GM04504 (cell line): ENCODE measurements around the gene VEPH1.
A peak's percentile ranks its signal among the peaks of the same experiment; 100 is the strongest.

ENCODE experiments used
- DNase-seq: peaks from one replicate; pipeline ENCODE4 v3.0.0-alpha.2; 2012; ENCODE audit warnings: low read depth

Gene VEPH1

GRCh38 chr3:157523814-157524213 lies 20.6 kb upstream of the VEPH1 start:
- no peak for DNase-seq

DNA sequence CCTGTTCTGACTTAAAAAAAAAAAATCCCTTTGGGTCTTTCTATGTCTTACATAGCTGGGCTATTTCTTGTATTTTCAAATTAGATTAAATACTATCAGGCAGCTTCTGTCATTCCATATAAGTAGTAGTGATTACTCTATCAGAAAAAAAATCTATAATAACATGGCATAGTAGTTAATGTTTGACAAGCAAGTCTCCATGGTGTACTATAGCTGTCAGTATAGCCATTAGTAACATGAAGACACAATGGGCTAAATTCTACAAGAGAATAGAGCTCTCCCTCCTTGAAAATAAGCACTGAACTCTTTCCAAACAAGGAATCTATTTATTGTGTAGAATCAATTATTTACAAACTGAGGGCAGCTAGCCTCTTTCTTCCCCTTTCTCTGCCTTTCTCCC lies 19.4 kb upstream of the VEPH1 start:
- no peak for DNase-seq

- DNase-seq: no peak
These were observed 17.4 kb upstream of the VEPH1 start for GRCh38 chr3:157520485-157521150.

GRCh38 chr3:157518881-157519280 lies 15.7 kb upstream of the VEPH1 start:
- no peak for DNase-seq

- no peak for DNase-seq
These were observed 13.7 kb upstream of the VEPH1 start for GRCh38 chr3:157516928-157517327.

GRCh38 chr3:157515398-157515797 lies 12.2 kb upstream of the VEPH1 start:
- DNase-seq: no peak

- DNase-seq: no peak
These were observed 11.2 kb upstream of the VEPH1 start for GRCh38 chr3:157514371-157514895.

GRCh38 chr3:157513585-157513984 lies 10.4 kb upstream of the VEPH1 start:
- DNase-seq: no peak

DNA sequence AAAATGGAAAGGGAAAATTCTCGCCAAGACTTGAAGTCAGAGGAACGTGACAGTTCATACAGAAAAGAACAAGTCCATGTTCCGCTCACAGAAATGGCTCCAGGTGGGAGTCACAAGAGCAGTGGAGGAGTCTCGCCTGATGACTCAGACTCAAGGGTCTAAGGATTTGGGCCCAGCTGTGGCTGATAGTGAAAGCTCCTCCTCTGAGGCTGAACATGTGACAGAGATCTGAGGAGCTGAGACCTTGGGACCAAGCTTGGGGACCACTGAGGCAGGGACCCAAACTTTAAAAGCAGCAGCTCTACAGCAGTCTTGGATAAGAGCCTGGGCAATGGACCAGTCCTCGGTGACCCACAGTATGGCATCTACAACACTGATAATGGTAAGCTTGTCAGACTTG lies 9.3 kb upstream of the VEPH1 start:
- no peak for DNase-seq

DNA sequence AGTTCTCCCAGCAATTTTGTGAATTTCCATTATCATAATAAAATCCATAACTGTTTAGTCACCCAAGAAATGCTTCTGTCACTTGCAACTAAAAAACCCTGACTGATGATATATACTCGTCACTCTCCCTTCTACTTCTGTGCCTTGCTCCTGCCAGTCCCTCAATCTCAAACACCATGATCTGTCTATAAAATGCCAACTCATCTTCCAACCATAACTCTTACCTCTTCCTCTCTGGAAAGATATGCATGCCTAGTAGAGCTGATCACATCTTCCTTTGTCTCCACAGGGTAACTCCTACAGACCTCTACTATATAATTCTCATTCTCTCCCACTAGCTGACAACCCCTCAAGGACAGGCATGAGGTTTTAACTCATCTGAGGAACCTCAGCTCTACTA lies 5.2 kb upstream of the VEPH1 start:
- DNase-seq: no peak

GRCh38 chr3:157501863-157502262 lies 1.4 kb downstream of the VEPH1 start:
- DNase-seq: no peak

DNA sequence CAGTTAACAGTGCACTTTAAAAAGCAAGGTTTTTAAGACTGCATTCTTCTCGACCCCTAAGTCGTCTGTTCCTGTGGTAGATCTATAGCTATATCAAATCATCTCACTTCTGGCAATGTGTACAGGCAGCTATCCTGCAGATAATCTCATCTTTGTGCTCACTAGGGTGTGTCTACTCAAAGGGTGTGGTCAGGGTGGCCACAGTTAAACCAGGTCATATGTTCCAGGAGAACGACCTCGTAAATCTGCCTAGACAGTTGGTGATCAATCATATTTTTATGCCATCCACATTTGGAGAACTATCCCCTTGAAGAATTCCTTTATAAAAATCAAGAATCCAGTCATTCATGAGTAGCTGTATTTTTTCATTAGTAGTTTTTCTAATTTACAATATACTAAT lies 3.0 kb downstream of the VEPH1 start:
- DNase-seq: no peak

DNA sequence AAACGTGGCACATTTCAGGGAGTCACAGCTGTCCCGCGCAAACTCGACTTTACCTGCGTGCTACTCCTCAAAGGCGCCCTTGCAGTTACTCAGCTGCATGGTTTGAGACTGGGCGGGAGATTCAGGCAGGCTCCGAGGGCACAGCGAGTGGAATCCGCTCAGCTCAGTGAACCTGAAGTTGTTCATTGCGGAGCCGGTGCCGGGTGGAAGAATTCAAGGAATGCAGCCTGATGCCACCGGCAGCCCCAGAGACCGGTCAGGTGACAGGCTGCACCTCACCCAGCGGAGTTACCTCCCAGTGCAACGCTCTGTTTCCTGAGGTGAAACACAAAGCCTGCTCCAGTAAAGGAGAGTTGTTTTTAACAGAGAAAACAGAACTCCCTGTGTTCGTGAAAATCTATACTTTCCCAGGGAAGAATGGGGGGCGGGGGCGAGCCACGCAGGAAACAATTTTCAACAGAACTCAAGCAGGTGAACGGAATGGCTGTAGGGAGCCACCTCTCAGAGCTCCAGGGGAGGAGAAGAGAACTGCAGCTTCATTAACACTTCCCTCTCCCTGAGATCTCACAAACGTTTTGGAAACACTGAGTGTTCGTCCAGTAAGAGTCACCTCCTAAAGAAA lies 3.8 kb downstream of the VEPH1 start:
- DNase-seq: no peak

GRCh38 chr3:157498371-157498770 lies 4.8 kb downstream of the VEPH1 start:
- DNase-seq: no peak

GRCh38 chr3:157495846-157496245 lies 7.4 kb downstream of the VEPH1 start:
- no peak for DNase-seq

- DNase-seq: no peak
These were observed 8.5 kb downstream of the VEPH1 start for GRCh38 chr3:157494581-157495281.

GRCh38 chr3:157493627-157494550 lies 9.3 kb downstream of the VEPH1 start:
- DNase-seq: peak; percentile 56

- no peak for DNase-seq
These were observed 12.1 kb downstream of the VEPH1 start for GRCh38 chr3:157491136-157491535.

DNA sequence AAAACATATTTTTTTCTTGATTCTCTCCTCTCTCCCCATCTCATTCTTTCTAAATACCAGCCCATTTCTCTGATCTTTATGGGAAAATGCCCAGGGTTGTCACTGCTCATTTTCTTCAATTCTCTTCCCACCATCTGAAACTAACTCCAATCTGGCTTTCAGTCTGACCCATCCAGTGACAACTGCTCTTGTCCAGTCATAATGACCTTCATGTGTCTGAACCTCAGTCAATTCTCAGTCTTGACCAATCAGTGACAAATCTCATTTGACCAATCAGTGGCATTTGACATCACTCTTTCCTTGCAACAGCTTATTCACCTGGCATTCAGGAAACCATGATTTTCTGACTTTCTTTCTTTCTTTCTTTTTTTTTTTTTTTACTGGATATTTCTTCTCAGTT lies 15.1 kb downstream of the VEPH1 start:
- no peak for DNase-seq

GRCh38 chr3:157487339-157487738 lies 15.9 kb downstream of the VEPH1 start:
- no peak for DNase-seq

DNA sequence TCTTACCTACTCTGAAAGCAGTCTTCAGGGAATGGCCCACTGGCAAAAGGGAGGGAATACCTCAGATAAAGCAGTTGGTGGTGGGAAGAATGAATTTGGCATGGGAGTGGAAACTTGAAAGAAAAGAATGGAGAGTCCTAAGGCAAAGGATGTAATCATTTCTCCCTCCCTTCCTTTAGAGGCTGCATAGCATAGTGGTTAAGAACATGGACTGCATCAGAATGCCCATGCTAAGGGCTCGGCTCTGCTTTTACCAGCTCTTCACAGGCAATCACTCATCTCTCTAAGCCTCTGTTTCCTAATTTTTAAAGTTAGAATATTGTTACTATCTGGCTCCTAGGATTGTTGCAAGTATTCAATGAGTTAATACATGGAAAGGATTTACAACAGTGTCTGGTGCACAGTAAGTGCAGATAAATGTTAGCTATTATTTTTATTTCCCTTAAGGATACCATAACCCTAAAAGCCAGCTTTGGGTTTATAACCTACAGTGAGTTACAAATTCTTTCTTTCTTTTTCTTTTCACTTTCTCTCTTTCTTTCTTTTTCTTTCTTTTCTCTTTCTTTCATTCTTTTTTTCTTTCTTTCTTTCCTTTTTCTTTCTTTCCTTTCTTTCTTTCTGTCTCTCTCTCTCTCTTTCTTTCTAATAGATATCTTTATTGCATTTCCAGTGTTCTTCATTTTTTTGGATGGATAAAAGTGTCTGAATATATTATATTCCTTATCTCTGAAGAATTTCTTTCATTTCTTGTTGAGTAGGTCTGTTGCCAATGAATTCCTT lies 23.6 kb downstream of the VEPH1 start:
- DNase-seq: no peak
